ENCODE results near the gene THRB.

Gene THRB

GRCh38 chr3:24299806-24300626 is 194.6 kb downstream of the THRB start:
- DNase-seq: no peak

GRCh38 chr3:24299246-24299805 is 195.3 kb downstream of the THRB start:
- DNase-seq: no peak

GRCh38 chr3:24296441-24297205 is 198.0 kb downstream of the THRB start:
- no peak for DNase-seq

GRCh38 chr3:24294150-24294549 is 200.5 kb downstream of the THRB start:
- no peak for DNase-seq

- no peak for DNase-seq
These were observed 203.0 kb downstream of the THRB start for GRCh38 chr3:24291646-24292045.

GRCh38 chr3:24290596-24290995 is 204.1 kb downstream of the THRB start:
- no peak for DNase-seq

GRCh38 chr3:24288496-24289236 is 206.0 kb downstream of the THRB start:
- DNase-seq: no peak

GRCh38 chr3:24287755-24288450 is 206.7 kb downstream of the THRB start:
- no peak for DNase-seq

GRCh38 chr3:24286405-24286804 is 208.2 kb downstream of the THRB start:
- DNase-seq: no peak

GRCh38 chr3:24278543-24278942 is 216.1 kb downstream of the THRB start:
- DNase-seq: no peak

- DNase-seq: no peak
These were observed 221.2 kb downstream of the THRB start for GRCh38 chr3:24273491-24273890.

- DNase-seq: no peak
These were observed 221.8 kb downstream of the THRB start for GRCh38 chr3:24272875-24273274.

- DNase-seq: no peak
These were observed 222.2 kb downstream of the THRB start for GRCh38 chr3:24272408-24272807.

- no peak for DNase-seq
These were observed 223.4 kb downstream of the THRB start for GRCh38 chr3:24271228-24271627.

- DNase-seq: no peak
These were observed 223.9 kb downstream of the THRB start for GRCh38 chr3:24270744-24271143.

- DNase-seq: no peak
These were observed 224.4 kb downstream of the THRB start for GRCh38 chr3:24270204-24270691.

GRCh38 chr3:24264748-24265158 is 229.9 kb downstream of the THRB start:
- DNase-seq: no peak

GRCh38 chr3:24264011-24264410 is 230.6 kb downstream of the THRB start:
- no peak for DNase-seq

GRCh38 chr3:24263069-24263668 is 231.5 kb downstream of the THRB start:
- DNase-seq: no peak

GRCh38 chr3:24261521-24261920 is 233.1 kb downstream of the THRB start:
- DNase-seq: no peak

GRCh38 chr3:24259901-24260512 is 234.6 kb downstream of the THRB start:
- no peak for DNase-seq

Measured in activated CD8-positive, alpha-beta memory T cell treated with anti-CD3 and anti-CD28 coated beads for 24 hours (primary cell).